Ishikawa (cell line): ENCODE data around the gene KLF2.

ENCODE experiments used
- CEBPB ChIP-seq: IDR thresholded peaks from 2 replicates; pipeline ENCODE4 v1.6.1; 2012
- CREB1 ChIP-seq: IDR thresholded peaks from 2 replicates; pipeline ENCODE4 v1.6.1; 2012; ENCODE audit warnings: low read depth
- EGR1 ChIP-seq: IDR thresholded peaks from 2 replicates; pipeline ENCODE4 v1.6.1; 2012
- EP300 ChIP-seq: IDR thresholded peaks from 2 replicates; pipeline ENCODE4 v1.6.1; 2012; ENCODE audit warnings: borderline replicate concordance
- FOXM1 ChIP-seq: IDR thresholded peaks from 2 replicates; pipeline ENCODE4 v1.6.1; 2012; ENCODE audit warnings: low read depth, borderline replicate concordance
- NFIC ChIP-seq: IDR thresholded peaks from 2 replicates; pipeline ENCODE4 v1.6.1; 2012
- RAD21 ChIP-seq: IDR thresholded peaks from 2 replicates; pipeline ENCODE4 v1.6.1; 2012; ENCODE audit warnings: low read depth
- TAF1 ChIP-seq: IDR thresholded peaks from 2 replicates; pipeline ENCODE4 v1.6.1; 2012; ENCODE audit warnings: low read depth, mild to moderate bottlenecking
- TCF12 ChIP-seq: IDR thresholded peaks from 2 replicates; pipeline ENCODE4 v1.6.1; 2012; ENCODE audit warnings: low read depth
- TEAD4 ChIP-seq: IDR thresholded peaks from 2 replicates; pipeline ENCODE4 v1.6.1; 2012
- YY1 ChIP-seq: IDR thresholded peaks from 2 replicates; pipeline ENCODE4 v1.6.1; 2012; ENCODE audit warnings: low read depth
- ZBTB7A ChIP-seq: IDR thresholded peaks from 2 replicates; pipeline ENCODE4 v1.6.1; 2012; ENCODE audit warnings: low read depth
- TF ChIP-seq, protein P1 (sequence below): IDR thresholded peaks from 2 replicates; pipeline ENCODE4 v1.6.1; 2012; ENCODE audit warnings: low read depth, mild to moderate bottlenecking
- TF ChIP-seq, protein P2 (sequence below): IDR thresholded peaks from 2 replicates; pipeline ENCODE4 v1.6.1; 2012
- TF ChIP-seq, protein P3 (sequence below): IDR thresholded peaks from 2 replicates; pipeline ENCODE4 v1.6.1; 2012

The KLF2 gene

DNA sequence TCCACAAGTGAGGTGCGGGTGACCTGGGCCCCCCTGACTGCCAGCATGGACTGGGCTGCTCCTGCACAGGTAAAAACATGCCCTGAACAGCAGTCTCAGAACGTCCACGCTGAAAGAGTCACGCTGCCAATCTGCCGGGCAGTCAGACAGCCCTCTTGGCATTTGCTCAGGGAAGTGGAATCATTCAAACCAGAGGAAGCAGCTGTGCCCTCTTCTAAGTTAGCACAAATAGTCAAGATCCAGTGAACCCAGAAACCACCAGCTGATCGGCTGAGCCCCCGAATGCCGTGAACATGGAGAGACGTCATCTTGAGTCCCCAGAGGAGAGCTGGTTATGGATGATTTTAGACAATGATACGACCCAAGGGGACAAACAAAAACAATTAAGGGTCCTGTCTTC, 34.4 kb downstream of the KLF2 start:
- TF ChIP-seq YY1 = no peak

DNA sequence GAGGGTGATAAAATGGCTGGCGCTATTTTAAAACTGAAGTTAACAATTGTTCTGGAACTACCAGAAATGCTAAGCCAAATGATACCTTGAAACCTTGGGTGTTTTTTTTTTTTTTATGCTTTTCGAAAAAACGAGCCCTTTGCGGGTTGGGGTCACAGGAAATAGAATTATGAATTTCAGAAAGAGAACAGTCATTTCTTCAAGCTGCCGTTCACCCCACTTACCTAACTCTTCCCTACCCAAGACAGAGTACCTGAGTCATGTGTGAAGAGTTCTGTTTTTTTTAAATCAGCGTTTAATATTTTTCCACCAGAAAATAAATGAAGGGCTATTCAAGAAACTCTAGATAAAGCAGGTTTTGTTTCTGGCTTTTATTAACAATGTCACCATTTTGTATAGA, 35.3 kb downstream of the KLF2 start:
- TF ChIP-seq EP300 (no peak), FOXM1 (no peak), RAD21 (no peak), ZBTB7A (no peak), CREB1 (no peak), EGR1 (no peak)
- TF ChIP-seq, protein P1, sequence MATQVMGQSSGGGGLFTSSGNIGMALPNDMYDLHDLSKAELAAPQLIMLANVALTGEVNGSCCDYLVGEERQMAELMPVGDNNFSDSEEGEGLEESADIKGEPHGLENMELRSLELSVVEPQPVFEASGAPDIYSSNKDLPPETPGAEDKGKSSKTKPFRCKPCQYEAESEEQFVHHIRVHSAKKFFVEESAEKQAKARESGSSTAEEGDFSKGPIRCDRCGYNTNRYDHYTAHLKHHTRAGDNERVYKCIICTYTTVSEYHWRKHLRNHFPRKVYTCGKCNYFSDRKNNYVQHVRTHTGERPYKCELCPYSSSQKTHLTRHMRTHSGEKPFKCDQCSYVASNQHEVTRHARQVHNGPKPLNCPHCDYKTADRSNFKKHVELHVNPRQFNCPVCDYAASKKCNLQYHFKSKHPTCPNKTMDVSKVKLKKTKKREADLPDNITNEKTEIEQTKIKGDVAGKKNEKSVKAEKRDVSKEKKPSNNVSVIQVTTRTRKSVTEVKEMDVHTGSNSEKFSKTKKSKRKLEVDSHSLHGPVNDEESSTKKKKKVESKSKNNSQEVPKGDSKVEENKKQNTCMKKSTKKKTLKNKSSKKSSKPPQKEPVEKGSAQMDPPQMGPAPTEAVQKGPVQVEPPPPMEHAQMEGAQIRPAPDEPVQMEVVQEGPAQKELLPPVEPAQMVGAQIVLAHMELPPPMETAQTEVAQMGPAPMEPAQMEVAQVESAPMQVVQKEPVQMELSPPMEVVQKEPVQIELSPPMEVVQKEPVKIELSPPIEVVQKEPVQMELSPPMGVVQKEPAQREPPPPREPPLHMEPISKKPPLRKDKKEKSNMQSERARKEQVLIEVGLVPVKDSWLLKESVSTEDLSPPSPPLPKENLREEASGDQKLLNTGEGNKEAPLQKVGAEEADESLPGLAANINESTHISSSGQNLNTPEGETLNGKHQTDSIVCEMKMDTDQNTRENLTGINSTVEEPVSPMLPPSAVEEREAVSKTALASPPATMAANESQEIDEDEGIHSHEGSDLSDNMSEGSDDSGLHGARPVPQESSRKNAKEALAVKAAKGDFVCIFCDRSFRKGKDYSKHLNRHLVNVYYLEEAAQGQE = no peak
- TF ChIP-seq, protein P2, sequence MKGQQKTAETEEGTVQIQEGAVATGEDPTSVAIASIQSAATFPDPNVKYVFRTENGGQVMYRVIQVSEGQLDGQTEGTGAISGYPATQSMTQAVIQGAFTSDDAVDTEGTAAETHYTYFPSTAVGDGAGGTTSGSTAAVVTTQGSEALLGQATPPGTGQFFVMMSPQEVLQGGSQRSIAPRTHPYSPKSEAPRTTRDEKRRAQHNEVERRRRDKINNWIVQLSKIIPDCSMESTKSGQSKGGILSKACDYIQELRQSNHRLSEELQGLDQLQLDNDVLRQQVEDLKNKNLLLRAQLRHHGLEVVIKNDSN = no peak

DNA sequence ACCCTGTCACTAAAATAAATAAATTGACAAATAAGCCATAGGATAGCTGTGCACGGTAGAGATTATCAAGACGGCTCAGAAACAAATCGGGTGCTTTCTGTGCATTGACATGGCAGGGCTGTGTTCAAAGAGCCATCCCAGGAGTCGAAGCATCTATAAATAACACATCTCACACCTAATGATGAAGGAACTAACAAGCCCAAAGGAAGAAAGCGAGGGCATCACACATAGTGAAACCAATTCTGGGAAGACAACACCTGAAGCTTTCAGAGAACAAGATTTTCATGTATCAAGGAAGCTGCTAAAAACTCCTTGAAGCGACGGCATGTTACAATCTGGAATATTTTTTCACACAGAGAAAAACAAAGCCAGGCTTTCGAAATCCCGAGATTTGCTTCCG, 36.1 kb downstream of the KLF2 start:
- TF ChIP-seq TAF1 (no peak), TCF12 (no peak), CEBPB (no peak)

DNA sequence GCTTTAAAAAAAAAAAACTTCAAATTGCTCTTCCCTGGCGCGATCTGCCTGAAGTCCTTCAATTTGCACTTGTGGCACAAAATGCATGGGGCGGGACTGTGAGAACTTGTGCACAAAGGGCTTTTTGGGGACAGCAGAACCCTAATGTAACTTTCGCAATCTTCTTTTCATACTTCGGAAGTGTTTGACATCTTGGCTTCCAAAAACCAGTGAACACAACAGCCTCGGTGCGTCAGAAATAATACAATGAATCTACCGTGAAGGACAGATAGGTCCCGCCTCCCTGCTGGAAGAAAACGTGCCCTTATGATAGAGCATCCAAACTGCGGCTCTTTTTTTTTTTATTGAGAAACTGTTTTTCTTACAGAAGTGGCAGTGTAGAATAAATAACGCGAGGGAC, 36.6 kb downstream of the KLF2 start:
- no peak for TF ChIP-seq CREB1
- TF ChIP-seq EP300 = no peak
- no peak for TF ChIP-seq NFIC
- no peak for TF ChIP-seq TCF12
- TF ChIP-seq, protein P2 = no peak
- TF ChIP-seq YY1 = no peak
- TF ChIP-seq, protein P3, sequence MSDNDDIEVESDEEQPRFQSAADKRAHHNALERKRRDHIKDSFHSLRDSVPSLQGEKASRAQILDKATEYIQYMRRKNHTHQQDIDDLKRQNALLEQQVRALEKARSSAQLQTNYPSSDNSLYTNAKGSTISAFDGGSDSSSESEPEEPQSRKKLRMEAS = no peak
- no peak for TF ChIP-seq CEBPB
- no peak for TF ChIP-seq TAF1
- no peak for TF ChIP-seq ZBTB7A
- TF ChIP-seq EGR1 = no peak
- TF ChIP-seq, protein P1 = no peak
- no peak for TF ChIP-seq FOXM1
- no peak for TF ChIP-seq RAD21
- no peak for TF ChIP-seq TEAD4

DNA sequence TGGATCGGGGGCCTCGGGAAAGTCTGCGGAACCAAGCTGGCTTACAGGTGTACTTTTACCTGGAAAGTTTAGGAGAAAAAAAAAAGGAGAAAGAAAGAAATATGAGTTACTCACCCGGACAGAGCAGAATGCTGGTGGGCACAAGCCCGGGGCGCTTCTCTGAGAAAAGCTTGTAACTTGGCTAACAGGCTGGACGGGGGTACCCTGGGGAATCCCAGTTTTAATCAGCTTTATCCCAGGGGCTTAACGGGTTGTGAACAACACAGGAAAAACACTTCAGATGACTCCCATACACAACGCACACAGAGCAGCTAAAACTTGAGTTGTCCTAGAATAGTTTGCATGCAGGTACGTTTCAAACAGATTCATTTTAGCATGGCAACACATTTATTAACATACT, 37.3 kb downstream of the KLF2 start:
- no peak for TF ChIP-seq RAD21
- no peak for TF ChIP-seq TAF1
- TF ChIP-seq, protein P2 = no peak
- no peak for TF ChIP-seq TCF12
- no peak for TF ChIP-seq YY1
- no peak for TF ChIP-seq EGR1
- TF ChIP-seq FOXM1 = no peak
- no peak for TF ChIP-seq CREB1
- TF ChIP-seq CEBPB = no peak
- TF ChIP-seq, protein P3 = no peak
- TF ChIP-seq, protein P1 = no peak
- no peak for TF ChIP-seq NFIC
- no peak for TF ChIP-seq ZBTB7A
- no peak for TF ChIP-seq EP300
- TF ChIP-seq TEAD4 = no peak
